ENCODE results near the gene HMGXB4.

The HMGXB4 gene

DNA sequence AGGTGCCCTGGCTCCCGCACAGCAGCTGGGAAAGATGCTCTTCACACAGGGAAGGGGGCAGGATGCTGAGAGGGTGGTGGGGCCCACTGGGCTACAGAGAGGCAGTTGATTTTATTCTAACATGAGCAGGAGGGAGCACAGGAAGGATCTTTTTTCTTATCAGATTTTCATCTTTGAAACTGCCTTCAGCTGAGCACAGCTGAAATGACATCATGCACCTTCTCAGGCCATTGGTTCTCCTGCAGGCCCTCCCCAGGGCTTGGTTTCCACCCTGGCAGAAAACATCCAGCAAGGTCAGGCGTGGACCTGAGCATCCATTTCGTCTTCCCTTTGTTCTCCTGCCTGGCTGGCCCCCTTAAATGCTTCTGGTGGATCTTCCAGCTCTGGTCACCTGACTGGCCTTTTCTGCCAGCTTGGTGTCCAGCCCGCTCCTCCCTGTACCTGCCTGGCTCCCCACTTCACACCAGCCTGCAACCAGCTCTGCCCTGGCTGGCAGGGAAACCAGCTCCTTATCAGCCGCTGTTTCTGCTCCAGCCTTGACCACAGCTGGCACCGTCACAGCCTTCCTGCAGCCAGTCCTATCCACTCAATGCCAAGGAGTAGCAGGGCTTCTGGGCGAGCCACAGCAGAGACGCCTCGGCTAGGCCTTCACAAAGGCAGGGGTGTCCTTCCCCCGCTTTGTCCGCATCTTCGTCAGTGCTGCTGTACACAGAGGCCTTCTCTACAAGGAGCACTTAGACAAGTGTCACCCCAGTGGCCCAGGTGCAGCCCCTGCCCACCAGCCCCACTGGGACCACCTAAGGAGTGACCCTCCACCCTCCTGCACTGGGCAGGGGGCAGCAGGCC lies 78.9 kb downstream of the HMGXB4 start:
- H3K4me2 ChIP-seq (ENCODE audit: low read length) = no peak overlapping the region
- no peak overlapping the region for H3K4me3 ChIP-seq (ENCODE audit: low read depth, low read length)
- H2BK120ac ChIP-seq (ENCODE audit: insufficient read depth, low read length, poor library complexity) = no peak overlapping the region
- peaks cover 4% of the 10 kb centered on the region for H3K9me3 ChIP-seq (ENCODE audit: insufficient read depth, low read depth, low read length)
- no peak for DNase-seq
- peaks cover 3 to 6% of the 10 kb centered on the region in 2 experiments for H3K4me1 ChIP-seq (ENCODE audit: control insufficient read depth in 1 of 2, insufficient read depth in 2 of 2, low read length in 2 of 2)
- H3K27me3 ChIP-seq (ENCODE audit: insufficient read depth, low read length) = no peaks in the 10 kb centered on the region
- H2BK5ac ChIP-seq (ENCODE audit: low read depth, low read length, poor library complexity) = no peak overlapping the region
- WGBS (ENCODE audit: extremely low coverage, insufficient coverage, insufficient read length) = no CpG with 5 or more reads among the region's 12 CpGs
- H3K9ac ChIP-seq (ENCODE audit: low read length) = peak overlapping the region; percentile 25
- no peak overlapping the region for H4K8ac ChIP-seq (ENCODE audit: low read depth, low read length)
- no peak overlapping the region for H3K23ac ChIP-seq (ENCODE audit: low read length)
- H3K14ac ChIP-seq (ENCODE audit: low read length) = no peak overlapping the region
- H3K36me3 ChIP-seq (ENCODE audit: control insufficient read depth in 1 of 2, insufficient read depth in 2 of 2, low read length in 2 of 2) = peaks cover 72 to 80% of the 10 kb centered on the region in 2 experiments
- no peak overlapping the region for H3K4ac ChIP-seq (ENCODE audit: low read depth, low read length)
- H3K79me1 ChIP-seq (ENCODE audit: low read length) = no peaks in the 10 kb centered on the region
- no peak overlapping the region for H3K27ac ChIP-seq (ENCODE audit: low read depth, low read length)
- no peak overlapping the region for H4K12ac ChIP-seq (ENCODE audit: low read depth, low read length)
- no peak overlapping the region for H2AFZ ChIP-seq (ENCODE audit: insufficient read depth, low read length, poor library complexity)
- H3K18ac ChIP-seq (ENCODE audit: low read length) = no peak overlapping the region
- no peak overlapping the region for H4K91ac ChIP-seq (ENCODE audit: low read depth, low read length)
- no peak overlapping the region for H2BK12ac ChIP-seq (ENCODE audit: low read length)
- no peak overlapping the region for H2AK5ac ChIP-seq (ENCODE audit: low read length)
- H3K79me2 ChIP-seq (ENCODE audit: control insufficient read depth, insufficient read depth, low read length, poor library complexity) = no peaks in the 10 kb centered on the region

DNA sequence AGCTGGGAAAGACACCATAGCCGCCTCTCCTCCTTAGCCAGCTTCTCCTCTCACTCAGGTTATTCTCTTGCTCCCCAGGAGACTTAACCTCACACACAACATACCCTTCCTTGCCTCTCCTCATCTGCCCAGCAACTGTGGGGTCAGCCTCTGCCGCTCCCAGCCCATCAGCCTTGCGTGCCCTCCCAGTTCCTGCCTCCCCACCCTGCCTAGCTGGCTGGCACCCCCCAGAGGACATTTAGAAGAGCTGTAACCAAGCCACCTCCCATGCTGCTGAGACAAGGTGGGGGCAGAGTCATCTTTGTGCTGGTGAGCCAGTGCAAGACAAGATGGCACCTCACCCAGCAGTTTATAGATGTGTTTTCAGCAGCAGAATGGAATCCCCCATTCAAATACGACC lies 80.6 kb downstream of the HMGXB4 start:
- Histone ChIP-seq H4K12ac (ENCODE audit: low read depth, low read length) (no peak overlapping the region), H3K36me3 (ENCODE audit: control insufficient read depth in 1 of 2, insufficient read depth in 2 of 2, low read length in 2 of 2) (peaks cover 78 to 85% of the 10 kb centered on the region in 2 experiments), H3K27ac (ENCODE audit: low read depth, low read length) (no peak overlapping the region), H3K4ac (ENCODE audit: low read depth, low read length) (no peak overlapping the region), H3K9ac (ENCODE audit: low read length) (no peak overlapping the region), H4K8ac (ENCODE audit: low read depth, low read length) (no peak overlapping the region), H2AK5ac (ENCODE audit: low read length) (no peak overlapping the region), H3K23ac (ENCODE audit: low read length) (no peak overlapping the region), H2AFZ (ENCODE audit: insufficient read depth, low read length, poor library complexity) (no peak overlapping the region), H3K4me1 (ENCODE audit: control insufficient read depth in 1 of 2, insufficient read depth in 2 of 2, low read length in 2 of 2) (peaks cover 3 to 6% of the 10 kb centered on the region in 2 experiments), H3K79me2 (ENCODE audit: control insufficient read depth, insufficient read depth, low read length, poor library complexity) (no peaks in the 10 kb centered on the region), H3K18ac (ENCODE audit: low read length) (no peak overlapping the region), H2BK5ac (ENCODE audit: low read depth, low read length, poor library complexity) (no peak overlapping the region), H3K27me3 (ENCODE audit: insufficient read depth, low read length) (no peaks in the 10 kb centered on the region), H2BK12ac (ENCODE audit: low read length) (no peak overlapping the region), H3K4me3 (ENCODE audit: low read depth, low read length) (no peak overlapping the region), H2BK120ac (ENCODE audit: insufficient read depth, low read length, poor library complexity) (no peak overlapping the region), H4K91ac (ENCODE audit: low read depth, low read length) (no peak overlapping the region), H3K4me2 (ENCODE audit: low read length) (no peak overlapping the region), H3K9me3 (ENCODE audit: insufficient read depth, low read depth, low read length) (peaks cover 6% of the 10 kb centered on the region), H3K79me1 (ENCODE audit: low read length) (no peaks in the 10 kb centered on the region), H3K14ac (ENCODE audit: low read length) (no peak overlapping the region)
- no CpG with 5 or more reads among the region's 4 CpGs for WGBS (ENCODE audit: extremely low coverage, insufficient coverage, insufficient read length)
- no peak for DNase-seq

DNA sequence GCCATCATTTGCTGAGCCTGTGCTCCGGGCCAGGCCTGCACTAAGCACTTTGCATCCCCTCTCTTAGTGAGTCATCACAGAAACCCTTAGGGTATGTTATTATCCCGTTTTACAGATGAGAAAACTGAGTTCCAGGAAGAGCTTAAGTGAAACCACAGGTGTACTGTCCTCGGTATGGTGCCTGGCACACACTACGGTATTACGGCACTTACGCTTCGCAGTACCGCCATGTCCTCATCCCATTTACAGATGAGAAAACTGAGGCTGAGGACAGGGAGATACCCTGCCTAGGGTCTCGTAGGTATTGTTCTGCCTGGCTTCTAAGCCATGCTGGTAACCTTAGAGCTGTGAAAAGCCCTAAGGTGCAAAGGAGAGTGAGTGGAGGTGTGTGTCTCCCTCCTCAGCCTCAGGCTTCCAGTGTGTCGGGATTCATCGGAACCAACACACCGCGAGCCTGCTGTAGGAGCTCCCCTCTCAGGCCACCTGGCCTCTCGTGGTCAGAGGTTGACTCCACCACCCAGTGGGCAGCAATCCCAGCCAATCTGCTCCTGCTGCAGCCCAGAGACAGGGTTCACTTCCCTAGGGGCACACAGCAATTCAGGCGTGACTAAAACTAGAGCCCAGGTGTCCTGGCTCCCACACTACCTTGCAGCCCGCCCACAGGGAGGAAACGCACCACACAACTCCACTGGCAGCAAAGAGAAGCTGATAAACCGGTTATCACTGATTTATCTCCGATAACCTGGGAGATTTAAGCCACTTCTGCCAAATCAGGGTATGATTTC lies 84.0 kb downstream of the HMGXB4 start:
- peak in 1 of 2 donors; percentile 53 for DNase-seq
- no peak overlapping the region for H2BK5ac ChIP-seq (ENCODE audit: low read depth, low read length, poor library complexity)
- H3K36me3 ChIP-seq (ENCODE audit: control insufficient read depth in 1 of 2, insufficient read depth in 2 of 2, low read length in 2 of 2) = peaks cover 71 to 80% of the 10 kb centered on the region in 2 experiments
- peaks cover 12% of the 10 kb centered on the region for H3K9me3 ChIP-seq (ENCODE audit: insufficient read depth, low read depth, low read length)
- no peak overlapping the region for H4K12ac ChIP-seq (ENCODE audit: low read depth, low read length)
- H2BK12ac ChIP-seq (ENCODE audit: low read length) = no peak overlapping the region
- no peak overlapping the region for H3K4me3 ChIP-seq (ENCODE audit: low read depth, low read length)
- H4K91ac ChIP-seq (ENCODE audit: low read depth, low read length) = no peak overlapping the region
- no peak overlapping the region for H2BK120ac ChIP-seq (ENCODE audit: insufficient read depth, low read length, poor library complexity)
- no peaks in the 10 kb centered on the region for H3K27me3 ChIP-seq (ENCODE audit: insufficient read depth, low read length)
- no peak overlapping the region for H3K18ac ChIP-seq (ENCODE audit: low read length)
- H3K4me2 ChIP-seq (ENCODE audit: low read length) = no peak overlapping the region
- H3K9ac ChIP-seq (ENCODE audit: low read length) = no peak overlapping the region
- no peak overlapping the region for H3K27ac ChIP-seq (ENCODE audit: low read depth, low read length)
- no peak overlapping the region for H3K4ac ChIP-seq (ENCODE audit: low read depth, low read length)
- no peak overlapping the region for H3K23ac ChIP-seq (ENCODE audit: low read length)
- no peak overlapping the region for H2AFZ ChIP-seq (ENCODE audit: insufficient read depth, low read length, poor library complexity)
- no peaks in the 10 kb centered on the region for H3K79me1 ChIP-seq (ENCODE audit: low read length)
- H2AK5ac ChIP-seq (ENCODE audit: low read length) = no peak overlapping the region
- H3K4me1 ChIP-seq (ENCODE audit: control insufficient read depth in 1 of 2, insufficient read depth in 2 of 2, low read length in 2 of 2) = no peaks in the 10 kb centered on the region
- no peaks in the 10 kb centered on the region for H3K79me2 ChIP-seq (ENCODE audit: control insufficient read depth, insufficient read depth, low read length, poor library complexity)
- WGBS (ENCODE audit: extremely low coverage, insufficient coverage, insufficient read length) = no CpG with 5 or more reads among the region's 19 CpGs
- no peak overlapping the region for H4K8ac ChIP-seq (ENCODE audit: low read depth, low read length)
- H3K14ac ChIP-seq (ENCODE audit: low read length) = no peak overlapping the region

DNA sequence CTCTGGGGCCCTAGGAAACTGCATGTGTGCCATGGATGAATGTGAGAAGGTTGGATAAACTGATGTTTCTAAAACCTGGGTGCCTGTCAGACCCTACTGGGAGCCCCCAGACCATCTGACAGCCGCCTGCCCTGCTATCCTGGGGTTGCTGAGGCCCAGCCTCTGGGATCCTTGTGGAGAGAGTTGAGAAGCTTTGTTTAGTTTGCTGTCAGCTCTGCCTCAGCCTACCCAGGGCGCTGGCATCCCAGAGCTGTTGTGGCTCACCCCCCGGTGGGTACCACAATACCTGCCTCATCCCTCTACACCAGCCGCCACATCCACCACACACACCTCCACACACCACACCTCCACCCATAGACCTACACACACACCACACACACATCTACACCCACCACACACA lies 85.1 kb downstream of the HMGXB4 start:
- Histone ChIP-seq H2AK5ac (ENCODE audit: low read length) (no peak overlapping the region), H4K91ac (ENCODE audit: low read depth, low read length) (no peak overlapping the region), H3K14ac (ENCODE audit: low read length) (no peak overlapping the region), H3K4ac (ENCODE audit: low read depth, low read length) (no peak overlapping the region), H4K8ac (ENCODE audit: low read depth, low read length) (no peak overlapping the region), H3K4me1 (ENCODE audit: control insufficient read depth in 1 of 2, insufficient read depth in 2 of 2, low read length in 2 of 2) (no peaks in the 10 kb centered on the region), H2BK5ac (ENCODE audit: low read depth, low read length, poor library complexity) (no peak overlapping the region), H2BK120ac (ENCODE audit: insufficient read depth, low read length, poor library complexity) (no peak overlapping the region), H2BK12ac (ENCODE audit: low read length) (no peak overlapping the region), H3K18ac (ENCODE audit: low read length) (no peak overlapping the region), H3K79me2 (ENCODE audit: control insufficient read depth, insufficient read depth, low read length, poor library complexity) (no peaks in the 10 kb centered on the region), H4K12ac (ENCODE audit: low read depth, low read length) (no peak overlapping the region), H3K4me2 (ENCODE audit: low read length) (no peak overlapping the region), H3K4me3 (ENCODE audit: low read depth, low read length) (peak overlapping the region; percentile 34), H3K9me3 (ENCODE audit: insufficient read depth, low read depth, low read length) (peaks cover 12% of the 10 kb centered on the region), H3K23ac (ENCODE audit: low read length) (no peak overlapping the region), H2AFZ (ENCODE audit: insufficient read depth, low read length, poor library complexity) (no peak overlapping the region), H3K27me3 (ENCODE audit: insufficient read depth, low read length) (no peaks in the 10 kb centered on the region), H3K79me1 (ENCODE audit: low read length) (no peaks in the 10 kb centered on the region), H3K36me3 (ENCODE audit: control insufficient read depth in 1 of 2, insufficient read depth in 2 of 2, low read length in 2 of 2) (peaks cover 73 to 76% of the 10 kb centered on the region in 2 experiments), H3K9ac (ENCODE audit: low read length) (no peak overlapping the region), H3K27ac (ENCODE audit: low read depth, low read length) (no peak overlapping the region)
- DNase-seq = no peak
- no CpG with 5 or more reads among the region's 4 CpGs for WGBS (ENCODE audit: extremely low coverage, insufficient coverage, insufficient read length)

All from trophoblast cell (in vitro differentiated cells and primary cell).